Mucosa of descending colon (tissue), 3 donors: ENCODE measurements around the gene CCNE1. TPM values are rescaled to one million over a fixed set of nuclear protein-coding genes. Genes with fewer than 3 reads are reported as not detected.
A peak's percentile ranks its signal among the peaks of the same experiment; 100 is the strongest.
"Not testable (repeated sequence)": the region's sequence is repeated elsewhere in the genome, so short reads cannot be mapped to it uniquely, and the experiment has no call there.

Experiments
- ATAC-seq: fragments of 200-7000 bp; cut with Tn5 transposase; one replicate; pipeline ENCODE4 v1.9.1; 2020; ENCODE audit warnings: mild to moderate bottlenecking, moderate library complexity
- DNase-seq, 3 donors: peaks; one replicate each; pipeline ENCODE4 v3.0.0-alpha.2; 2020
- H3K36me3 ChIP-seq: fragments of 200-600 bp; one replicate; pipeline ENCODE4 v1.8.0; 2021; ENCODE audit warnings: low read depth, mild to moderate bottlenecking
- H3K4me1 ChIP-seq: fragments of 200-600 bp; one replicate; pipeline ENCODE4 v1.8.0; 2021; ENCODE audit warnings: low read depth, mild to moderate bottlenecking
- H3K4me3 ChIP-seq: fragments of 200-600 bp; one replicate; pipeline ENCODE4 v1.8.0; 2021; ENCODE audit warnings: mild to moderate bottlenecking
- H3K9me3 ChIP-seq: fragments of 200-600 bp; one replicate; pipeline ENCODE4 v1.8.0; 2021; ENCODE audit warnings: mild to moderate bottlenecking
- CTCF ChIP-seq: fragments of 200-600 bp; IDR thresholded peaks from one replicate; pipeline ENCODE4 v1.8.0; 2022; ENCODE audit warnings: antibody characterized with exemption, mild to moderate bottlenecking
- intact Hi-C, 2 donors: fragments of 100-400 bp; cut with DNase I in 1 of 2; cut with micrococcal nuclease in 1 of 2; formaldehyde crosslinking; loops; one replicate each; pipeline versions ENCODE4 v1.11.0 to v1.11.1; 2022; cut with DNase I, micrococcal nuclease
- total RNA-seq, 3 donors: library from RNA; stranded (reverse); fragmentation: NEBNext Ultra II Directional in 2 of 3; extraction: Animal tissue kit (Norgen Biotek cat#: 25700) in 2 of 3; gene quantifications; one replicate each; pipeline versions ENCODE4 v1.2.1 to v1.2.4, GENCODE V29; 2021 to 2023
- donor health status: DM: no; HTN: no; CAD: no; lungs with moderate emphysema.
- donor health status: DM: no; HTN: no; CAD: no.
- donor health status: DM: no; HTN: yes; CAD: no.

The CCNE1 gene
- total RNA-seq, 3 donors from 2014 or later, result 4.0 to 7.1 (median 4.4) TPM

GRCh38 chr19:29787281-29787680, 24.5 kb upstream of the CCNE1 start:
- no peak for TF ChIP-seq CTCF
- Histone ChIP-seq H3K4me3 (no peak overlapping the region), H3K9me3 (no peaks in the 10 kb centered on the region), H3K36me3 (no peaks in the 10 kb centered on the region), H3K4me1 (no peaks in the 10 kb centered on the region)
- intact Hi-C loops, result no loop called here
- DNase-seq (no peak), ATAC-seq (peak; percentile 14)

GRCh38 chr19:29789007-29789406, 22.8 kb upstream of the CCNE1 start:
- intact Hi-C loops, result no loop called here
- no peak for ATAC-seq
- Histone ChIP-seq H3K4me3 (no peak overlapping the region), H3K9me3 (no peaks in the 10 kb centered on the region), H3K36me3 (no peaks in the 10 kb centered on the region), H3K4me1 (no peaks in the 10 kb centered on the region)
- no peak for TF ChIP-seq CTCF
- DNase-seq, result no peak

GRCh38 chr19:29793116-29793727, 18.6 kb upstream of the CCNE1 start:
- Histone ChIP-seq H3K4me1 (no peaks in the 10 kb centered on the region), H3K36me3 (no peaks in the 10 kb centered on the region), H3K9me3 (no peaks in the 10 kb centered on the region), H3K4me3 (no peak overlapping the region)
- ATAC-seq (no peak), DNase-seq (no peak)
- intact Hi-C loops, result no loop called here
- TF ChIP-seq CTCF, result no peak

- intact Hi-C loops, H3K36me3 ChIP-seq, H3K9me3 ChIP-seq, H3K4me3 ChIP-seq, DNase-seq, ATAC-seq, H3K4me1 ChIP-seq: not testable (repeated sequence)
Measured at GRCh38 chr19:29794490-29794889, 17.3 kb upstream of the CCNE1 start.

- TF ChIP-seq CTCF, result no peak
Measured at GRCh38 chr19:29795461-29796172, 16.2 kb upstream of the CCNE1 start.

GRCh38 chr19:29796173-29796573, 15.6 kb upstream of the CCNE1 start:
- TF ChIP-seq CTCF, result no peak
- Histone ChIP-seq H3K36me3 (no peaks in the 10 kb centered on the region), H3K9me3 (no peaks in the 10 kb centered on the region), H3K4me1 (no peaks in the 10 kb centered on the region), H3K4me3 (no peak overlapping the region)
- ATAC-seq (no peak), DNase-seq (peak in 1 of 3 donors; percentile 21)
- intact Hi-C loops, result no loop called here

More at GRCh38 chr19:29795461-29796172, 16.2 kb upstream of the CCNE1 start:
- H3K4me1 ChIP-seq, result no peaks in the 10 kb centered on the region
- DNase-seq (peak in 1 of 3 donors; percentile 8), ATAC-seq (no peak)
- no peak overlapping the region for H3K4me3 ChIP-seq
- no peaks in the 10 kb centered on the region for H3K9me3 ChIP-seq
- H3K36me3 ChIP-seq, result no peaks in the 10 kb centered on the region
- intact Hi-C loops, result no loop called here
